Left ventricle myocardium inferior (tissue), 1 donor: ENCODE measurements around the gene PRMT3. TPM values are rescaled to one million over a fixed set of nuclear protein-coding genes. Genes with fewer than 3 reads are reported as not detected.
"Not testable (repeated sequence)": the region's sequence is repeated elsewhere in the genome, so short reads cannot be mapped to it uniquely, and the experiment has no call there.

Experiments
- DNase-seq: peaks from one replicate; pipeline ENCODE4 v3.0.0-alpha.2; 2020
- H3K27ac ChIP-seq: fragments of 200-600 bp; replicated peaks from 2 replicates; pipeline ENCODE4 v1.8.0; 2021
- H3K27me3 ChIP-seq: fragments of 200-600 bp; 2 replicates; pipeline ENCODE4 v1.8.0; 2021; ENCODE audit warnings: low read depth
- H3K36me3 ChIP-seq: fragments of 200-600 bp; 2 replicates; pipeline ENCODE4 v1.8.0; 2021
- H3K4me1 ChIP-seq: fragments of 200-600 bp; 2 replicates; pipeline ENCODE4 v1.8.0; 2021
- H3K4me3 ChIP-seq: fragments of 200-600 bp; 2 replicates; pipeline ENCODE4 v1.8.0; 2021; ENCODE audit warnings: mild to moderate bottlenecking, moderate library complexity
- H3K9me3 ChIP-seq: fragments of 200-600 bp; replicated peaks from 2 replicates; pipeline ENCODE4 v1.8.0; 2021
- intact Hi-C: fragments of 100-400 bp; cut with micrococcal nuclease; formaldehyde crosslinking; loops from one replicate; pipeline ENCODE4 v1.11.0; 2022
- total RNA-seq: library from RNA; stranded (reverse); fragmentation: NEBNext Ultra II Directional; extraction: Animal tissue kit (Norgen Biotek cat#: 25700); gene quantifications from one replicate; pipeline ENCODE4 v1.2.1, GENCODE V29; 2021
- TF ChIP-seq, protein P1 (sequence below): fragments of 200-600 bp; IDR thresholded peaks from 2 replicates; pipeline ENCODE4 v1.8.0; 2021; ENCODE audit warnings: antibody characterized with exemption, mild to moderate bottlenecking, borderline replicate concordance
- donor health status: DM: no; HTN: yes; CAD: no; lungs with severe emphysema.

Gene PRMT3
- total RNA-seq, 1 donor from 2014 or later, result 11.4 TPM

DNA sequence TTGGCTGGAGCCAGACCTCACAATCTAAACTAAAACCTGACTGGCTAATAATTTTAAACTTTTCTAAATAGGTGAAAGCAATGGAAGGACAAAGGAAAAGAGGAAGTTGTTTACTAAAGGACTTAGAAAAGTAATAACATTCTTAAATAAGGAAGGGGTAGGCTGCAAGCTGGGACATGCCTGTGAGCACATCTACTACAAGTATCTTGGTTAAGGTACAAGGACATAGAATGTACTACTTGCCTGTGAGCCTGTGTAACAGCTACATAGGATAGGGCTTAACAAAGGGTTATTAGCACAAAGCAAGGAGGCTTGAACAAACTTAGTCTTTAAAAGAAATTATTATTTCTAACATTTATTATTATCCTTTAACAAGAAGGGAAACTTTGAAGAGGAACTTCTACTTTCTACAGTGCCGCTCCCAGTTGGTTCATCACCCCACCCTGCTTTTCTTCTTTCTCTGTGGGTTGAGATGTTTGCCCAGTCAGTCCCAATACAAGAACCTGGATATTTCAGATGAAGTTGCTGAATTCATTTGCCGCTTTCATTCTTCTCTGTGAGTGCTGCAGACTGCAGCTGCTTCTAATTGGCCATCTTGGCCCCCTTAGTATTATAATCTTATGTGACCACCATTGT, 87.5 kb downstream of the PRMT3 start:
- Histone ChIP-seq H3K9me3 (peaks cover 5% of the 10 kb centered on the region), H3K4me3 (no peak overlapping the region), H3K27me3 (no peaks in the 10 kb centered on the region), H3K4me1 (peaks cover 20% of the 10 kb centered on the region), H3K36me3 (peaks cover 10% of the 10 kb centered on the region), H3K27ac (peak overlapping the region; percentile 83)
- no peak for DNase-seq
- TF ChIP-seq, protein P1, sequence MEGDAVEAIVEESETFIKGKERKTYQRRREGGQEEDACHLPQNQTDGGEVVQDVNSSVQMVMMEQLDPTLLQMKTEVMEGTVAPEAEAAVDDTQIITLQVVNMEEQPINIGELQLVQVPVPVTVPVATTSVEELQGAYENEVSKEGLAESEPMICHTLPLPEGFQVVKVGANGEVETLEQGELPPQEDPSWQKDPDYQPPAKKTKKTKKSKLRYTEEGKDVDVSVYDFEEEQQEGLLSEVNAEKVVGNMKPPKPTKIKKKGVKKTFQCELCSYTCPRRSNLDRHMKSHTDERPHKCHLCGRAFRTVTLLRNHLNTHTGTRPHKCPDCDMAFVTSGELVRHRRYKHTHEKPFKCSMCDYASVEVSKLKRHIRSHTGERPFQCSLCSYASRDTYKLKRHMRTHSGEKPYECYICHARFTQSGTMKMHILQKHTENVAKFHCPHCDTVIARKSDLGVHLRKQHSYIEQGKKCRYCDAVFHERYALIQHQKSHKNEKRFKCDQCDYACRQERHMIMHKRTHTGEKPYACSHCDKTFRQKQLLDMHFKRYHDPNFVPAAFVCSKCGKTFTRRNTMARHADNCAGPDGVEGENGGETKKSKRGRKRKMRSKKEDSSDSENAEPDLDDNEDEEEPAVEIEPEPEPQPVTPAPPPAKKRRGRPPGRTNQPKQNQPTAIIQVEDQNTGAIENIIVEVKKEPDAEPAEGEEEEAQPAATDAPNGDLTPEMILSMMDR, result no peak
- intact Hi-C loops, result no loop called here

DNA sequence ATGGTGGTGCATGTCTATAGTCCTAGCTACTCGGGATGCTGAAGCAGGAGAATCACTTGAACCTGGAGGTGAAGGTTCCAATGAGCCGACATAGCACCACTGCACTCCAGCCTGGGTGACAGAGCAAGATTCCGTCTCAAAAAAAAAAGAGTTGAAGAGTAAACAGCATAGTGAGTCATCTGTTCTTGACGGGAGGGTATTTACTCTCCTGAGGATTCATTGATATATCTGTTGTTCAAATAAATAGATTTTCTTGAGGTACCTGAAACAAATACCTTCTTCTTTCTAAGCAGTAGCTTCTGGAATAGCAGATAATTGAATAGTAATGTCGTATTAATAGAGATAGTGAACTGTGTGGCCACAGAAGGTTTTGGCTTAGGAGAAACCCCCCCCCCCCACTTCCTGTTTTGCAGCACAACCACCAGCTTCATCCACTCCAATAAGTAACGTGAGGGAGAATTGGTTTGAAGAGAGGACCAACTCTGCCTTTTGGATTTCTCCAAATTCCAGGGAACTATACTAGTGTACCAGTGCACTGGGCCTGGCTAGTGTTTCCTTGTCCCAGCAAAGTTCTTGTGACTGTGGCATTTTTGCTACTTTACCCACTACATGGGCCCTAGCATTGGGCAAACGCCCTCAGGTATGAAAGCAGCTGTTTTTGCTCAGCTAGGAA, 90.0 kb downstream of the PRMT3 start:
- H3K36me3 ChIP-seq, result no peaks in the 10 kb centered on the region
- TF ChIP-seq, protein P1, result no peak
- no peak overlapping the region for H3K4me3 ChIP-seq
- H3K27ac ChIP-seq, result no peak overlapping the region
- H3K27me3 ChIP-seq, result no peaks in the 10 kb centered on the region
- intact Hi-C loops, result no loop called here
- peaks cover 20% of the 10 kb centered on the region for H3K4me1 ChIP-seq
- no peak for DNase-seq
- H3K9me3 ChIP-seq, result no peaks in the 10 kb centered on the region

DNA sequence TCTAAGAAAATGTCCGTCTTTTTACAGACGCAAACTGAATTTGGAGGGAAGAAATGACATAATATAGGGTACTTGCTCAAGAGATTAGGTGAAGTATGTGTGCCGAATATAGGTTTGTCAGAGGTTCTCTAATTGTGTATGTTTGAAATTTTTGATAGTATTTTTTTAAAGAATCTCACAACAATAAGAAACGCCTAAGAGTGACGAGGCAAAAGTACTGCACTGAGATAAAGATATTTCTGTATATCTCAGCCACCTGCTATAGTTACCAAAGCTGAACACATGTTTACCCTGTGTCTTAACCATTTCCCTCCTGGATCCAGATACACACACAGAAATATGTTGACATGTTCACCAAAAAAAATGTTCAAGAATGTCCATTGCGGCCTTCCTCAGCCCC, 92.0 kb downstream of the PRMT3 start:
- intact Hi-C loops, result no loop called here
- no peaks in the 10 kb centered on the region for H3K27me3 ChIP-seq
- peaks cover 11% of the 10 kb centered on the region for H3K4me1 ChIP-seq
- no peaks in the 10 kb centered on the region for H3K36me3 ChIP-seq
- TF ChIP-seq, protein P1, result no peak
- H3K4me3 ChIP-seq, result no peak overlapping the region
- no peak overlapping the region for H3K27ac ChIP-seq
- DNase-seq, result no peak
- no peaks in the 10 kb centered on the region for H3K9me3 ChIP-seq

DNA sequence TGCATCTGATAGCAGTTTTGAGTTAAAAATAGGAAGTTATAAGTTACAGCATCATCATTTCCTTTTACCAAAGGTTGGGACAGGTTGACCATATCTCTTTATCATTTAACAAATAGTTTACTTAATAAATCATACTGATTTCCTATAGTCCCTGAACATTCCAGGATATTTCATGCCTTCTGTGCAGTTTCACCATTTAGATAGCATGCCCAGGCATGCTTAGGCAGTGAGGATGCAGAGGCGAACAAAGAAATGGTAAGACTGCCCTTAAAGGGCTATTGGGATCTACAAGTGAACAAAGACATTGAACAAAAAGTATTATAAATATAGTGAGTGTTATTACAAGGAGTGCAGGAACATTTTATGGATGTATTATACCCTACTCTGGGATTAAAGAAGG, 96.4 kb downstream of the PRMT3 start:
- intact Hi-C loops, result no loop called here
- DNase-seq, result no peak
- Histone ChIP-seq H3K4me3 (no peak overlapping the region), H3K4me1 (no peaks in the 10 kb centered on the region), H3K27ac (no peak overlapping the region), H3K9me3 (no peaks in the 10 kb centered on the region), H3K36me3 (no peaks in the 10 kb centered on the region), H3K27me3 (no peaks in the 10 kb centered on the region)
- TF ChIP-seq, protein P1, result no peak

DNA sequence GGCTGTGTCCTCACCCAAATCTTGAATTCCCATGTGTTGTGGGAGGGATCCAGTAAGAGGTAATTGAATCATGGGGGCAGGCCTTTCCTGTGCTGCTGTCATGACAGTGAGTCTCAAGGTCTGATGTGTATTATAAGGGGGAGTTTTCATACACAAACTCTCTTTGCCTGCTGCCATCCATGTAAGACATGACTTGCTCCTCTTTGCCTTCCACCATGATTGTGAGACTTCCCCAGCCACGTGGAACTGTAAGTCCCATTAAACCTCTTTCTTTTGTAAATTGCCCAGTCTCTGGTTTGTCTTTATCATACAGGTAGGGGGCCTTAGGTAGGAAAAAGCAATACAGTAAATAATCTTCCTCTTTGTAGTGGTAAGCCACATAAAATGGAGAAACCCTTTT, 96.9 kb downstream of the PRMT3 start:
- H3K9me3 ChIP-seq, intact Hi-C loops, H3K27me3 ChIP-seq, H3K36me3 ChIP-seq, H3K4me3 ChIP-seq, DNase-seq, H3K27ac ChIP-seq, H3K4me1 ChIP-seq: not testable (repeated sequence)

DNA sequence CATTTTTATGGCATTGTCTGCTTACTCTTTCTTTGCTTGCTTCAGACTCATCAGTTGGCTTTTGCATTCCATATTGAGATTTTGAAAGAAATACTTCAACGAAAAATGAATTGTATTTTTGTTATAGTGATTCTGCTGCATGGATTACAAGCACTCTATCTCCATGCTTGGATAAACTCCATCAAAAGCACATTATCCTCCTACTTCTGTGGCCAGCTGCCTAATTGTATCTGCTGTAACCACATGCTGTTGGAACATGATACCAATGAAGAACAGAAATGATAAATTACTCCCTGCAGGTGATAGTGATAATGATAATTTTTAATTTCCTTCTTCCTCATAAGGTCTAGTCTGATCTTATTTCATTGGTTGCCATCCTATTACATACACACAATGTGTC, 100.8 kb downstream of the PRMT3 start:
- no peak for DNase-seq
- no peaks in the 10 kb centered on the region for H3K9me3 ChIP-seq
- intact Hi-C loops, result no loop called here
- TF ChIP-seq, protein P1, result no peak
- no peak overlapping the region for H3K4me3 ChIP-seq
- no peaks in the 10 kb centered on the region for H3K4me1 ChIP-seq
- H3K36me3 ChIP-seq, result no peaks in the 10 kb centered on the region
- no peak overlapping the region for H3K27ac ChIP-seq
- H3K27me3 ChIP-seq, result no peaks in the 10 kb centered on the region
